ENCODE results near the gene STAT4.

STAT4 gene

GRCh38 chr2:191174442-191174841 is 23.6 kb upstream of the STAT4 start:
- no peak for DNase-seq

GRCh38 chr2:191173206-191173605 is 22.4 kb upstream of the STAT4 start:
- no peak for DNase-seq

GRCh38 chr2:191171708-191172355 is 21.0 kb upstream of the STAT4 start:
- DNase-seq, result peak; percentile 4

DNA sequence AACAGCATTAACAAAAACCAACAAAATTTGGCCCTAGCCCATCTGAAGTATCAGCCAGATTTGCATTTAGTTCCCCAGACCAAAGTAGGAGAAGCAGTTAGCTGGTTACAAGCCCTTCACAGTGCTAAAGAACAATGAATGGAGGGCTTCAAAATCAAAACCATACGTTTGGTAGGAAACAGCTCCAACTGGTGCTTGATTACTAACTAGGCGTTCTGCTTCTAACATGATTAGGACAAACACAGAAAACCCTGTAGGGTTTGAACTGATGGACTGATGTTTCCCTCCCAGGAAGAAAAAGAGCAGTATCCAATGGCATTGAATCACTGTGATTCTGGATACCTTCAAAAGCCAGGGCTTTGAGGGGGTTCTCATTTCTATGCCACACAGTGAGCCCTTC is 20.5 kb upstream of the STAT4 start:
- no peak for DNase-seq

DNA sequence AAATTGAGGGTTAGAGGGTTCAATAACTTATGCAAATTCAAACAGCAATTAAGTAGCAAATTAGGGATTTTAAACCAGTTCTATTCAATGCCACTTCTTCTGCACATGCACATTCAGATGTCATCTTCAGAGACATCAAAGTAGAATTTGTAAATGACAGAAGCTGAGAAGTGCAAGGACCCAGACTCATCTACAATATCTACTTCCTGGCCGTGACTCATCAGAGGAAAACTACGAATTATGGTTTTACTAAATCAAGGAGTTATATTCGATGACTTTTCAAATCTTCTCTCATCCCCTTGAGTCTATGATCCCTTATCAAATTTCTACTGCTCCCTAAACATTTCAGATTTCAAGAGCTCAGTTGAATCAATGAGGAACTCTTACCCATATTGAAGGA is 20.0 kb upstream of the STAT4 start:
- DNase-seq, result no peak

- no peak for DNase-seq
Measured at GRCh38 chr2:191170301-191170636, 19.5 kb upstream of the STAT4 start.

DNA sequence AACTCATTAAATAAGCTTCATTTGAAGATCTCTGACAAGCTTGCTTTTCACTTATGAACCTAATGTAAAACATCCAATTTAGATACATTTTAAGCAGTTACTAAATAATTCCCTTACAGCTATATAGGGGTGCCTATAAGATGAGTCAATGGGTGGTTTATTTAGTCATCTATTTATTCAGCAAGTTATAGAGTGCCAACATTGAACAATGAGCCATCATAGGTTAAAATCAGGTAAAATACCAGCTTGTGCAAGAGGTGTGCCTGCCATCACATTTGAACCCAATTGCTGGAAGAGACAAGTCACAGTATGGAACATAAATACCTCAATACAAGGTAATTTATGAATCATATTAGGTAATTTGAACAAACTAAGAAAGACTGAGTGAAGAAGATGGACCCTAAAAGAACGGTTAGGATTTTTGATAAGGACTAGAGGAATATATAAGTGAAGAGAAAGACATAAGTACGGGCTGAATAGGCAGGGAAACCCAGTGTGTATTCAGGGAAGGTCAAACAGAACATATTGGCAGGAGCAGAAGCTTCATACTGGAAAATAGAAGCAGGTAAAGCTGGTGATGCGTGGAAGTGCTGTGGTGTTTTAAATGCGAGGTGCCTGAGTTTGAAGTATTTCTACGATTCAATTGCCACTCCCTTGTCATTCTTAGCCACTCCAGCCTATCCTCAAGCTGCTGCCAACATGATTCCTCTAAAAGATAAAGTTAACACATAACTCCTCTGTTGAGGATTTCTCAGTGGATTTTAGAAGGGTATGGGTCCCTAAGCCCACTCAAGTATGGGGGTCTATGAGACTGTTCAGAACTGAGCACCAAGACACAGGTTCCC is 18.9 kb upstream of the STAT4 start:
- DNase-seq, result no peak

- DNase-seq, result no peak
Measured at GRCh38 chr2:191167766-191168165, 17.0 kb upstream of the STAT4 start.

DNA sequence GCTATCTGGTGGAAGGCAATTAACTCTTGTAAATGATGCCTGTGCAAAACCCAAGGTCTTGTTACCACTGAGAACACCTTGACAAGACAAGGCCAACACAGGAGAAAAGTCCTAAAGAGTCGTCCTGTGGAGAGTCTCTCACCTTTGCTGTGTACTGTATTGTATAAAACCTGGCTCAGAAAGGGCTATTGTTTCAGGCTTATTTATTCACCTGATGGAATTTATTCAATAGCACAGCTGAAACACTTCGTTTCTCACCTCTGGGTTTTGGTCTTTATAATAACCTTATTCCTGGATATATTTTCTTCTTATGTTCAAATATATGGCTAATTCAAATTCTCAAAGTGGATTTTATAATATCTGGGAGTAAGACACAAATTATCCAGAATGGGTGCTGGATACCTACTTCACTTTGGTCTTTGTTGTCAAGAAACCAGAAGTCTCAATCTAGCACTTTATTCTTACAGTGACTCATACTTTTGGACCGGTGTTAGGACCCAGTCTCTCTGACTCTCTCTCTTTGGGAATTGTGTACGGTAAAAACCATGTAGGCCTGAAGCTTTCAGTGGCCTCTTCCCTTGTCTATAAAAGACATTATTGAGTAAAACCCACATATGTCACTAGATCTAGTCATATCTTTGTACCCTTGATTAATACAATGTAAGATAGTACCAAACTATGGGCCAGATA is 16.1 kb upstream of the STAT4 start:
- no peak for DNase-seq

DNA sequence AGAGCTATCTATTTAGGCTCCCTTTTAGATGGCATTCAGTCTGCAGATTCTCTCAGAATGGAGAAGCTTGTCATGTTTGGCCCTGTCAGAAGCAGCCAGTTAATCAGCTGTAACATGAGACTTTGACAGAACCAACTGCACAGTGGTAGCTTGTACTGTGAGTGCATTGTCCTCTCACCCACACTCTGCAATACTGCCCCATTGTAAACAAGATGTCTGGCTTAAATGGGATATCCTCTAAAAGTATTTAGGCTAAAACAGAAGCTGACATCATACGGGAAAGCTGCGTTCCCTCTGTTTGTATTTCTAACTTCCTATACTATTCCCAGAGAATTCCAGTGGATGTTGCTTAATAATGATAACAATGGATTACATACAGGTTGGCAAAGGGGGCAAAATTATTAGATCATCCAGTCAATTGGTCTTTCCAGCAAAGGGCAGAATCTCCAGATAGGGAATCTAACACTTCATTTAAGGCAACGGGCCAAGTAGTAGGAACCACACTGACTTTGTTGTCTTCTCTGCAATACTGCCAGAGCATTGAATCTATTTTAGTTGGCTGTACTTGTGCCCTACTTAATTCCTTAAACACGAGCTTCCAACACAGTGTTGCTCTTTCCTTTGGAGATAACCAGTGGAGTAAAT is 15.4 kb upstream of the STAT4 start:
- DNase-seq, result no peak

DNA sequence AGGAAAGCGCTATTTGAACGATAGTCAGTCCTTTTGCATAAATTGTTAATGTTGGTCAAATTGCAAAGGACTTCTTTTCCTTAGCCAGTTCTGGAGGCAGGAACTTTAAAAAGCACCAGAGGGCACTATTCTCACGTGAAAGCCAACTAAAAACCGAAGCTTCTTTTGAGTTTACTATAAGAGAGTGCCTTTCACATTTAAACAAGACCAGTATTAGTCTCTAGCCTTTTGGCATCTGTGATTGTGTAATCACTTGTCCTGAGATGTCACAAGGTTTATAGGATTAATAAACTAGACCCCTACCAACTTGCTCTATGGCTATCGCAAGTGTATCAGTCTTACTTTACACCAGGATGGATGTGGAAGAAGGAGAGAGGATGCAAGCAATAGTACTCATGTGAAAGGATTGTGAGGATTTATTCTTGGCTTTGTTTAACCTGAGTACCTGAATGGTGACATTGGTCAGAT is 14.4 kb upstream of the STAT4 start:
- peak; percentile 11 for DNase-seq

- no peak for DNase-seq
Measured at GRCh38 chr2:191158747-191159146, 8.0 kb upstream of the STAT4 start.

DNA sequence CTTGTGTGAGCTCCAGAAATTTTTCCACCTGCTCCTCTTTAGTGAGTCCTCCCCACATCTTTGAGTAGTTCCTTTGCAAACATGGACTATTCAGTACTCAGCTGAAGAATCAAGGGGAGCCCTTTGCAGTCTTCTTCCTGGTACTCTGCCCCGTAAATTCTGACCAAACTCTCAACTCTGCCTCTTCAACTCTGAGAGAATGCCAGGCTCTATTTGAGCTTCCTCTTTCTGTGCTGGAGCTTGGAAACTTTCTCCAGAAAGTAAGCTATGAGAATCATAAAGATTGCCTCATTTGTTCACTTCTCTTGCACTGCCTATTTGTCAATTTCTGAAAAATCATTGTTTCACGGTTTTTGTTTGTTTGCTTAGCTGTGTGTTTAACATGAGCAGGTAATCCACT is 7.4 kb upstream of the STAT4 start:
- no peak for DNase-seq

GRCh38 chr2:191155608-191156071 is 4.8 kb upstream of the STAT4 start:
- no peak for DNase-seq

DNA sequence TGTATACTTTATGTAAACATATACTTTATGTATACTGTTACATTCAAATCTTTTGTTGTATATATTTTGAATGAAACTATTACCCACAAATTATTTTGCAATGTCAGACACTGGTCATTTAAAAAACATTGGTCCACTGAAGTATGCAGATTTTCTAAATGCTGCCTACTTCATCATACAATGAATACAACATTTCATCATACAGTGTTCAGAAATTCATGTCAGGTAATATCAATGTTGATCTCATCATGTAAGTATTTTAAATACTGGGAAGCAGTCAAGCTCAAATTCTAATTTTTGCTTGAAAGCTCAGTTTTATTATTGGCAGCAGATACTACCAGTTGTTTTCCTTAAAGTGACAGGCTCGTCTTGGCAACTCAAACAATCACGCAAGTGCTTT is 2.9 kb upstream of the STAT4 start:
- no peak for DNase-seq

GRCh38 chr2:191152482-191153240 is 1.9 kb upstream of the STAT4 start:
- DNase-seq, result no peak

- DNase-seq, result no peak
Measured at GRCh38 chr2:191151331-191151730, 537 bp upstream of the STAT4 start.

GRCh38 chr2:191150230-191150599 is 579 bp downstream of the STAT4 start:
- DNase-seq, result no peak

DNA sequence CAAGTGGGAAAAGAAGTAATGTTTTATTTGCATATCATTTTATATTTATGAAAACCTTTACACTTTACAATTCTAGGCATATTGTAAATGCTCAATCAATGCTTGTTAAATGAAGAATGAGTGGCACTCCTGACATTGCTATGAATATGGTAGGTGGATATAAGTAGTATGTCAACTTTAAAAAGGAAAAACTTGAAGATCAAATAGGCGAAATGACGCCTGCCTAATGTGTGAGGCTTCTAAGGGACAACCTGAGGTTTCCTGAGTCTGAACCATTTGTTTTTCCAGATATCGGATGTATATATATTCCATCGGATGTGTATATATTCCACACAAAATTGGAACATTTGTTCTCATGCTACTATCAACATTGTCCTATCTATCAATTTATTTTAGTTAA is 1.4 kb downstream of the STAT4 start:
- DNase-seq, result no peak

DNA sequence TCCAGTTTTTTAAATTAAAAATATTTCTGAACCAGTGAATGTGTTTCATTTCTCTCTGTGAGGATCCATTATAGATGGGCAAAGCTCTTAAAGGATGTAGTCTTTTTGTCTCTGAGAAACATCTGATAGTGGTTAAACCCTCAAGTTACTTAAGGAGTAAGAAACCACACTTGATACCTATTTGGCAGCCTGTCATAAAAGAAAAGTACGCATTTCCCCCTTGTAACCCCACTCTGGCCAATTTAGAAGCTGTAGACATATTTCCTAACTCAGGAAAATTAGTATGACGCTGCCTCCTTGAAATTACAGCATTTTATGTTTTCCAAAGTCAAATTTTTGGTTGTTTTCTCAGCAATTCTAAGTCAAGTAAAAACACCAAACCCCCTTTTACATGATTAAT is 2.0 kb downstream of the STAT4 start:
- no peak for DNase-seq

GRCh38 chr2:191148281-191148680 is 2.5 kb downstream of the STAT4 start:
- no peak for DNase-seq

GRCh38 chr2:191145769-191146471 is 4.9 kb downstream of the STAT4 start:
- no peak for DNase-seq
